Endothelial cell of umbilical vein (primary cell): ENCODE measurements around the gene TBX2.

Source experiments
- CTCF ChIP-seq, 2 donors: IDR thresholded peaks; 1 replicate in 1 of 2; 2 replicates in 1 of 2; pipeline ENCODE4 v1.5.1; 2011; ENCODE audit warnings: low read length in 2 of 2, mild to moderate bottlenecking in 2 of 2, moderate library complexity in 2 of 2, control low read depth in 1 of 2, inconsistent platforms in 1 of 2, low read depth in 1 of 2; ENCODE audit not compliant: insufficient read depth in 1 of 2; ENCODE audit errors: extremely low read depth in 1 of 2
- EZH2 ChIP-seq: IDR thresholded peaks from 2 replicates; pipeline ENCODE4 v1.6.1; 2012; ENCODE audit warnings: borderline replicate concordance, low read depth, mild to moderate bottlenecking, moderate library complexity, low read length, inconsistent platforms; ENCODE audit not compliant: severe bottlenecking
- FOS ChIP-seq: IDR thresholded peaks from 2 replicates; pipeline ENCODE4 v1.6.1; 2011; ENCODE audit warnings: mild to moderate bottlenecking, low read length, moderate library complexity, borderline replicate concordance; ENCODE audit not compliant: insufficient read depth
- JUN ChIP-seq: IDR thresholded peaks from 2 replicates; pipeline ENCODE4 v1.6.1; 2011; ENCODE audit warnings: borderline replicate concordance, low read depth; ENCODE audit not compliant: insufficient read length, insufficient read depth
- MAX ChIP-seq: IDR thresholded peaks from 2 replicates; pipeline ENCODE4 v1.6.1; 2011; ENCODE audit not compliant: insufficient read depth, insufficient read length
- MYC ChIP-seq: IDR thresholded peaks from one replicate; pipeline ENCODE4 v1.6.1; 2011; ENCODE audit warnings: mild to moderate bottlenecking, low read depth, low read length
- POLR2A ChIP-seq: IDR thresholded peaks from 2 replicates; pipeline ENCODE4 v1.6.1; 2012; ENCODE audit warnings: low read depth, mild to moderate bottlenecking, control low read depth, low read length
- POLR2AphosphoS5 ChIP-seq: IDR thresholded peaks from 2 replicates; pipeline ENCODE4 v1.6.1; 2012; ENCODE audit warnings: low read depth, mild to moderate bottlenecking, control low read depth, low read length, moderate library complexity; ENCODE audit not compliant: insufficient read depth

DNA sequence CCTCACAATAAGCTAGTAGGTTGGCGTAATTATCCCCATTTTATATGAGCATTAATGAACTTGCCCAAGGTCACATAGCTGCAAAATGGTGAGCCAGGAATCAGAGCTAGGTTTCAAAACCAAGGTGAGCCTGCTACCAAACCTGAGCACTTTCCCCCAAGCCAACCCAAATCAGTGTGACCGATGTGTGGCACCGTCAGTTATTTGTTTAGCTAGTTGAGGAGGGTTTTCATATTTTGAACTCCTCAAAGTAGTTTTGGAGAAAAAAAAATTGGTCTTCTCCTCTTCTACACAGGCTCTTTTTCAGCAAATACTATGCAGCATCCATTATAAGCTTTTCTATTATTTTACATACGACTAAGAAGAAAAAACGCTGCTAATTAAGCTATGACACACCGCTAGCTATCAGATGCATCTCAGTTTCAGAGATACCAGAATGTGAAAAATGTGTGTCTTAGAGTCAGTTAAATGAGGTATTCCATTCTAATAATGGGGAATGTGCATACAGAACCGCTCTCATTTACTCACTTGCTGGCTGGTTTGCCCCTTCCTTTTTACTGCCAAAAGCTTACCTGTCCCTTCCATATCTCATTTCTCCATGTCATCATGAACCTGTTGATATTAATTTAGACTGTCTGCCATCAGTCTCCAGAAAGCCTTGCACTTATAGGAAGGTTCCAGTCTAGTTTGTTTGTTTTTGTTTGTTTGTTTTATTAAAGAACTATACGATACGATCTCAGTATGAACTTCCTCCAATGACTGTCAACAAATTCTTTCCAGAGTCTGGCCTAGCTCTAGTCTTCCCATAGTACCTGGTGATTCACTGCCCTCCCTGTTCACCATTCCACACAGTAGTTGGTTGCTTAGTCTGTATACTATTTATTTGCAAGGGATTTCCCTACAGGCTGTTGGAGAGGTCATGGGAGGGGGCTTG is 50.3 kb downstream of the TBX2 start:
- no peak for TF ChIP-seq EZH2
- no peak for TF ChIP-seq MAX
- TF ChIP-seq POLR2A = no peak
- TF ChIP-seq CTCF (IDR thresholded peaks at IDR 0.05; ENCODE audit: extremely low read depth in 1 of 2, insufficient read depth in 1 of 2, low read depth in 1 of 2, low read length in 2 of 2) = no peak
- no peak for TF ChIP-seq POLR2AphosphoS5
- no peak for TF ChIP-seq FOS
- no peak for TF ChIP-seq JUN
- TF ChIP-seq MYC = no peak
